ENCODE results near the gene LAMA5. TPM values are rescaled to one million over a fixed set of nuclear protein-coding genes. Genes with fewer than 3 reads are reported as not detected.

Gene LAMA5
- total RNA-seq, 1 experiment from 2014 or later: 29.7 TPM

- no peak for DNase-seq (ENCODE audit: low read depth)
Measured at GRCh38 chr20:62266340-62266739, 100.8 kb downstream of the LAMA5 start.

- DNase-seq (ENCODE audit: low read depth): no peak
Measured at GRCh38 chr20:62265365-62265764, 101.7 kb downstream of the LAMA5 start.

GRCh38 chr20:62263396-62263795 is 103.7 kb downstream of the LAMA5 start:
- DNase-seq (ENCODE audit: low read depth): no peak

DNA sequence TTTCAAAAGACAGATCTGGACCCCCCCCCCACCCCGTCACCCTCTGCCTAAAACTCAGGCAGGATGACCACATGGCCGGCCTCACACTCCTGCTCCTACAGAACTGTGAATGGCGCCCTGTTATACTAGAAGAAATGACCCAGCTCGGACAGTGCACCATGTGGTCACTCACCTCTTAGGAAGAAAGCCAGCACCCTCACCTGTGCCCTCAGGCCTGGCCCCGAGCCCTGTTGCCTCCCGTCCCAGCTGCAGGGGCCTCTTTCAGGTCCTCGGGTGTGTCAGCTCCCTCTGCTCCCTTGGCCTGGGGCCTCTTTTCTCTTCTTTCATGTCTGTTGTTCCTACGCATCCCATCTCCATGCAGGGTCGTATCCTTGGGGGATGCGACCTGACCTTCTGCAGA is 105.0 kb downstream of the LAMA5 start:
- no peak for DNase-seq (ENCODE audit: low read depth)

DNA sequence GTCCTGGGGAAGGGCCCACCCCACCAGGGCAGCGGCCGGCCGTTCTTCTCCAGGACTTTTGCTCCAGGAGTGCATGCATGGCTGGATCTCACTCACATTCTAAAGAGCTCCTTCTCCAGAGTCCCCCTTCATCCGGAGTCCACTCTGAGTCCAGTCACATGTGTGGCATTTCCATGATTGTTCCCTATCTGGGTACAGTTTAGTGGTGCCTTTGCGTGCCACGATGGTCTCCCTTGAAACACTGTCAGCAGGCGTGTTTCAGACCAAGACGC is 107.9 kb downstream of the LAMA5 start:
- DNase-seq (ENCODE audit: low read depth): no peak

Other genes with a start within 250 kb of the LAMA5 start
- 46.5 and 60.4 TPM in 2 replicates for gene LSM14B, start 244.8 kb downstream of the LAMA5 start, total RNA-seq (2014; rRNA removed; shearing (Covaris generic))
- 881 and 940 TPM in 2 replicates for gene PSMA7, start 223.9 kb downstream of the LAMA5 start, total RNA-seq (2014; rRNA removed; shearing (Covaris generic))
- gene SS18L1, start 223.5 kb downstream of the LAMA5 start, total RNA-seq (2014; rRNA removed; shearing (Covaris generic)): 7.8 and 15.1 TPM in 2 replicates
- gene MTG2, start 184.3 kb downstream of the LAMA5 start, total RNA-seq (2014; rRNA removed; shearing (Covaris generic)): 19.9 and 46.4 TPM in 2 replicates
- not detected in 2 replicates for gene HRH3, start 147.0 kb downstream of the LAMA5 start, total RNA-seq (2014; rRNA removed; shearing (Covaris generic))
- gene OSBPL2, start 128.8 kb downstream of the LAMA5 start, total RNA-seq (2014; rRNA removed; shearing (Covaris generic)): 20.7 and 29.2 TPM in 2 replicates
- gene ADRM1, start 64.3 kb downstream of the LAMA5 start, total RNA-seq (2014; rRNA removed; shearing (Covaris generic)): 235 and 272 TPM in 2 replicates
- 1,541 and 2,007 TPM in 2 replicates for gene RPS21, start 19.8 kb upstream of the LAMA5 start, total RNA-seq (2014; rRNA removed; shearing (Covaris generic))
- 10.0 and 19.9 TPM in 2 replicates for gene CABLES2, start 40.0 kb upstream of the LAMA5 start, total RNA-seq (2014; rRNA removed; shearing (Covaris generic))
- gene RBBP8NL, start 60.2 kb upstream of the LAMA5 start, total RNA-seq (2014; rRNA removed; shearing (Covaris generic)): not detected in 2 replicates
- gene GATA5, start 108.7 kb upstream of the LAMA5 start, total RNA-seq (2014; rRNA removed; shearing (Covaris generic)): not detected in 2 replicates

All from M059J (cell line).